ENCODE data around the gene MIB1. TPM values are rescaled to one million over a fixed set of nuclear protein-coding genes. Genes with fewer than 3 reads are reported as not detected.
"Not testable (repeated sequence)": the region's sequence is repeated elsewhere in the genome, so short reads cannot be mapped to it uniquely, and the experiment has no call there.

MIB1 gene
- total RNA-seq, 2 experiments from 2014 or later, result 22.8 to 26.2 TPM

DNA sequence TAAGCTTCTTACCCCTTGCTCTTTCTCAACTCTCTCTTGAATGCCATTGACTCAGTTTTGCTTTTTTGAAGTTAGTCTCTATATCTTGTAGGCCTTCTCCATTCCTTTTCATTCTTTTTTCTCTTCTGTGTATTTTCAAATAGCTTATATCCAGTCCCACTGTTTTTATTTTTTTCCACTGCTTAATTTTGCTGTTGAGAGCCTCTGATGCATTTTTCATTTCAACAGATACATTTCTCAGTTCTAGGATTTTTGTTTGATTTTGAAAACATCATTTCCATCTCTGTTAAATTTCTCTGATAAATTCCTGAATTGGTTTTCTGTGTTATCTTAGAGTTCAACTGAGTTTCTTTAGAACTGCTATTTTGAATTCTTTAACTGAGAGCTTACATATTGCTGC lies 45.9 kb downstream of the MIB1 start:
- H3K27me3 Mint-ChIP-seq (ENCODE audit: low read depth), result no peaks in the 10 kb centered on the region
- DNase-seq, result no peak
- H3K4me3 Mint-ChIP-seq, result no peak overlapping the region
- CTCF ChIA-PET, result no interaction called here
- intact Hi-C loops (cut with micrococcal nuclease), result no loop called here
- no peak overlapping the region for H3K27ac Mint-ChIP-seq
- peaks cover 10% of the 10 kb centered on the region for H3K9me3 Mint-ChIP-seq
- H3K36me3 Mint-ChIP-seq (ENCODE audit: low read depth), result peaks cover 60% of the 10 kb centered on the region
- H3K4me1 Mint-ChIP-seq (ENCODE audit: low read depth), result no peaks in the 10 kb centered on the region

DNA sequence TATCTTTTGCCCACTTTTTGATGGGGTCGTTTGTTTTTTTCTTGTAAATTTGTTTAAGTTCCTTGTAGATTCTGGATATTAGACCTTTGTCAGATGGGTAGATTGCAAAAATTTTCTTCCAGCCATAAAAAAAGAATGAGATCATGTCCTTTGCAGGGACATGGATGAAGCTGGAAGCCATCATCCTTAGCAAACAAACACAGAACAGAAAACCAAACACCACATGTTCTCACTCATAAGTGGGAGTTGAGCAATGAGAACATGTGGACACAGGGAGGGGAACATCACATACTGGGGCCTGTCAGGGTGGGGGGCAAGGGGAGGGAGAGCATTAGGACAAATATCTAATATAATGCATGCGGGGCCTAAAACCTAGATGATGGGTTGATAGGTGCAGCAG lies 55.5 kb downstream of the MIB1 start:
- H3K27me3 Mint-ChIP-seq (ENCODE audit: low read depth); DNase-seq; intact Hi-C loops (cut with micrococcal nuclease); H3K4me3 Mint-ChIP-seq; H3K27ac Mint-ChIP-seq; H3K9me3 Mint-ChIP-seq; CTCF ChIA-PET; H3K36me3 Mint-ChIP-seq (ENCODE audit: low read depth); H3K4me1 Mint-ChIP-seq (ENCODE audit: low read depth): not testable (repeated sequence)

DNA sequence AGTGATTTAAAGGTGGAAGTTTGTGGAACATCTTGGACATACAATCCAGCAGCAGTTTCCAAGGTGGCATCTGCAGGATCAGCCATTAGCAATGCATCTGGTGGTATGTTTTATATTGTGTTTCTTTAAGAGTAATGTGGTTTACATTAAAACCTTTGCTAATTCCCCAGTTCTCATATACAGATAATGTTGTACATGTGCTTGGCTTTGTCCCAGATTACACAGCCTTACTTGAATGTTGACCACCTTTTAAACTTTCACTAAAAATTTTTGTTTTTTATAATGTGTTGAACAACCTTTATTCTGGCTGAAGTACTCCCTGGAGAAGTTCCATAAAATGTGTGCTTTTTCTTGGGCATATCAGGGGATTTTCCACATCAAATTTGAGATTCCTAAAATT lies 57.5 kb downstream of the MIB1 start:
- intact Hi-C loops (cut with micrococcal nuclease), result no loop called here
- Mint-ChIP-seq H3K36me3 (ENCODE audit: low read depth) (peaks cover 4% of the 10 kb centered on the region), H3K27me3 (ENCODE audit: low read depth) (no peaks in the 10 kb centered on the region), H3K4me1 (ENCODE audit: low read depth) (no peaks in the 10 kb centered on the region), H3K27ac (no peak overlapping the region), H3K9me3 (no peaks in the 10 kb centered on the region), H3K4me3 (no peak overlapping the region)
- no peak for DNase-seq
- CTCF ChIA-PET, result no interaction called here

DNA sequence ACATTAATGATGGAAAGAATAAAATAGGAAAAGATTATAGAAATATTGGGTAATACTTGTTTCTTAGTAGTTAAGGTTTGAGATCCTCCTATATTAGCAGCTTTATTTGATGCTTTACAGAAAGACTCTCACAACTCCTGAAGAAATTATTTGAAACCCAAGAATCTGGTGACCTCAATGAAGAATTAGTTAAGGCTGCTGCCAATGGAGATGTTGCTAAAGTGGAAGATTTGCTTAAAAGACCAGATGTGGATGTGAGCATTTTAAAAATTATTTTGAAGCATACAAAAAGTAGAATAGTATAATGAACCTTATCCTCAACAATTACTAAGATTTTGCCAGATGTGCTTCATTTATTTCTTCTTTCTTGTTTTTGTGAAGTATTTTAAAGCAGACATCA lies 59.1 kb downstream of the MIB1 start:
- Mint-ChIP-seq H3K9me3 (no peaks in the 10 kb centered on the region), H3K4me1 (ENCODE audit: low read depth) (no peaks in the 10 kb centered on the region), H3K36me3 (ENCODE audit: low read depth) (peaks cover 8% of the 10 kb centered on the region), H3K4me3 (no peak overlapping the region), H3K27me3 (ENCODE audit: low read depth) (no peaks in the 10 kb centered on the region), H3K27ac (no peak overlapping the region)
- CTCF ChIA-PET, result no interaction called here
- intact Hi-C loops (cut with micrococcal nuclease), result loop anchor here (5.0 kb wide), 1 partner anchor 37 kb away; no protein-coding TSS in a partner anchor
- no peak for DNase-seq

DNA sequence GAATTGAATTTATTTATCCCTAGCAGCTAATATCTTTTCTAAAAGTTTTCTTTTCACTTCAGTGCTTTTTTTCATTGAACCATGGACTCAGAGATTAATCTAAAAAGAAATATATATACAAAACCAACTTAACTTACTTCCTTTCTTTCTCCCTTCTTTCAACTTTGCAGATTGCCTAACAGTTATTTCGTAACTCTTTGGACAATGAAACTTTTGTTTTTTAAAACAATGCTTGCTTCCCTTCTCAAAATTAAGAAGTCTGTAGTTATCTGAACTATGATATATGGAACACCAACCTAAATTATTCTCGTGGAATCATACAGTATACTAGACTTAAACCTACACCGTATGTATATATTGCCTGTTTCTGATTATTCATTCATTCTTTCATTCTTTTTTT lies 62.9 kb downstream of the MIB1 start:
- Mint-ChIP-seq H3K9me3 (no peaks in the 10 kb centered on the region), H3K4me3 (no peak overlapping the region), H3K36me3 (ENCODE audit: low read depth) (peaks cover 11% of the 10 kb centered on the region), H3K27ac (no peak overlapping the region), H3K27me3 (ENCODE audit: low read depth) (no peaks in the 10 kb centered on the region), H3K4me1 (ENCODE audit: low read depth) (no peaks in the 10 kb centered on the region)
- intact Hi-C loops (cut with micrococcal nuclease), result loop anchor here (5.0 kb wide), 1 partner anchor 41 kb away; no protein-coding TSS in a partner anchor
- no peak for DNase-seq
- CTCF ChIA-PET, result no interaction called here

DNA sequence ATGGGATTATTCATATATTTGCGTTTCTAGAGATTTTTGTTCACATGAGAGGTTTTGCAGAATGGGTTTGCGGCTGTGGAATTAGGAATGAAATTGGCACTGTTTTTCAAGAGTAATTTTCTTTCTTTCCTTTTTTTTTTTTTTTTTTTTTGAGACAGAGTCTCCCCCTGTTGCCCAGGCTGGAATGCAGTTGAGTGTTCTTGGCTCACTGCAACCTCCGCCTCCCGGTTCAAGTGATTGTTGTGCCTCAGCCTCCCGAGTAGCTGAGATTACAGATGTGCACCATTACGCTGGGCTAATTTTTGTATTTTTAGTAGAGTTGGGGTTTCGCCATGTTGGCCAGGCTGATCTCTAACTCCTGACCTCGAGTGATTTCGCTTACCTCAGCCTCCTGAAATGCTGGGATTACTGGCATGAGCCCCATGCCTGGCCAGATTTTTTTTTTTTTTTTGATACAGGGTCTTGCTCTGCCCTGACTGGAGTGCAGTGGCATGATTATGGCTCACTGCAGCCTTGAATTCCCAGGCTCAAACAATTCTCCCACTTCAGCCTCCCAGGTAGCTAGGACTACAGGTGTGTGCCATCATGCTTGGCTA lies 65.3 kb downstream of the MIB1 start:
- no peak for DNase-seq
- Mint-ChIP-seq H3K4me1 (ENCODE audit: low read depth) (no peaks in the 10 kb centered on the region), H3K27ac (no peak overlapping the region), H3K36me3 (ENCODE audit: low read depth) (peaks cover 27% of the 10 kb centered on the region), H3K4me3 (no peak overlapping the region), H3K27me3 (ENCODE audit: low read depth) (no peaks in the 10 kb centered on the region), H3K9me3 (peaks cover 3% of the 10 kb centered on the region)
- intact Hi-C loops (cut with micrococcal nuclease), result no loop called here
- CTCF ChIA-PET, result interaction anchor here (0.6 kb wide), 1 partner anchor 565 kb away, joined by 3 read pairs; no protein-coding TSS in a partner anchor

DNA sequence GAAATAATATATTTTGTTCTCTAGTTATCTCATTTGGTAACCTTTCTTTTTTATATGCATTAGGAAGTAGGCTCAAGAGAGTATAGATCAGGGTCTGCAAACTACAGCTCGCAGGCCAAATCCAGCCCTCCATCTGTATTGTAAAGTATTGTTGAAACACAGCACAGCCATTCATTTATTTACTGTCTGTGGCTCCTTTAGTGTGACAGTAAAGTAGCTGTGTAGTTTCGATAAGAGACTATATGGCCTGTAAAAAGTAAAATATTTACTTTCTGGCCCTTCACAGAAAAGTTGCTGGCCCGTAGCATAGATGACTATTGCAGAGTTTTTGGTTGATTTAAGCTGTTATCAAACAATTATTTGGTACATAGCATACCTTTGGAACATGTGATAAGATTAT lies 67.6 kb downstream of the MIB1 start:
- intact Hi-C loops (cut with micrococcal nuclease), result no loop called here
- CTCF ChIA-PET, result no interaction called here

DNA sequence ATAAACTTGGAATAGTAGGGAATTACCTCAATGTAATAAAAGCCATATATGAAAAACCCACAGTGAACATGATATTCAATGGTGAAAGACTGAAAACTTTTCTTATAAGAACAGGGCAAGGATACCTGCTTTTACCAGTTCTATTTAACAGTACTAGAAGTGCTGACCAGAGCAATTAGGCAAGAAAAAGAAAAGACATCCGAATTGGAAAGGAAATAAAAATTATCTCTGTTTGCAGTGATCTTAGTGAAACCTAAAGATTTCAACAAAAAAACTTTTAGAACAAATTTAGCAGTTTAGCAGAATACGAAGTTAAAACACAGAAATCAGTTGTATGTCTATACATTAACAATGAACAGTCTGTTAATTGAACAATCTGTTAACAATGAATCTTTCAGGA lies 69.1 kb downstream of the MIB1 start:
- Mint-ChIP-seq H3K4me3 (no peak overlapping the region), H3K36me3 (ENCODE audit: low read depth) (peaks cover 18% of the 10 kb centered on the region), H3K27ac (no peak overlapping the region), H3K9me3 (peaks cover 3% of the 10 kb centered on the region), H3K4me1 (ENCODE audit: low read depth) (peaks cover 4% of the 10 kb centered on the region), H3K27me3 (ENCODE audit: low read depth) (no peaks in the 10 kb centered on the region)
- DNase-seq, result no peak
- intact Hi-C loops (cut with micrococcal nuclease), result no loop called here
- CTCF ChIA-PET, result no interaction called here

More for the DNA sequence above, 67.6 kb downstream of the MIB1 start:
- Mint-ChIP-seq H3K4me3 (no peak overlapping the region), H3K4me1 (ENCODE audit: low read depth) (peaks cover 4% of the 10 kb centered on the region), H3K9me3 (peaks cover 3% of the 10 kb centered on the region), H3K27me3 (ENCODE audit: low read depth) (no peaks in the 10 kb centered on the region), H3K36me3 (ENCODE audit: low read depth) (peaks cover 22% of the 10 kb centered on the region), H3K27ac (no peak overlapping the region)
- no peak for DNase-seq

DNA sequence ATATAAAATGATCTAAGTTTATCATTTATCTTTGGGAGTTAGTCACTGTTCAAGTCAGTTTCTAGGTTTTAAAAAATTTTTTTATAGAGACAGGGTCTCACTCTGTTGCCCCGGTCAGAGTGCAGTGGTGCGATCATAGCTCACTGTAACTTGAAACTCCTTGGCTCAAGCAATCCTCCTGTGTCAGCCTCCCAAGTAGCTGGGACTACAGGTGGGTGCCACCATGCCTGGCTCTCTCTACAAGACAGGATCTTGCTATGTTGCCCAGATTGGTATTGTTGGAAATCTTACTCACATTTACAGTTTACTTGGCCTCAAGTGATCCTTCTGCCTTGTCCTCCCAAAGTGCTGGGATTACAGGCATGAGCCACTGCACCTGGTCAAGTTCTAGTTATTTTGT lies 74.5 kb downstream of the MIB1 start:
- Mint-ChIP-seq H3K9me3 (no peaks in the 10 kb centered on the region), H3K36me3 (ENCODE audit: low read depth) (peaks cover 18% of the 10 kb centered on the region), H3K27ac (no peak overlapping the region), H3K4me3 (no peak overlapping the region), H3K4me1 (ENCODE audit: low read depth) (peaks cover 4% of the 10 kb centered on the region), H3K27me3 (ENCODE audit: low read depth) (no peaks in the 10 kb centered on the region)
- CTCF ChIA-PET, result no interaction called here
- no peak for DNase-seq
- intact Hi-C loops (cut with micrococcal nuclease), result no loop called here

DNA sequence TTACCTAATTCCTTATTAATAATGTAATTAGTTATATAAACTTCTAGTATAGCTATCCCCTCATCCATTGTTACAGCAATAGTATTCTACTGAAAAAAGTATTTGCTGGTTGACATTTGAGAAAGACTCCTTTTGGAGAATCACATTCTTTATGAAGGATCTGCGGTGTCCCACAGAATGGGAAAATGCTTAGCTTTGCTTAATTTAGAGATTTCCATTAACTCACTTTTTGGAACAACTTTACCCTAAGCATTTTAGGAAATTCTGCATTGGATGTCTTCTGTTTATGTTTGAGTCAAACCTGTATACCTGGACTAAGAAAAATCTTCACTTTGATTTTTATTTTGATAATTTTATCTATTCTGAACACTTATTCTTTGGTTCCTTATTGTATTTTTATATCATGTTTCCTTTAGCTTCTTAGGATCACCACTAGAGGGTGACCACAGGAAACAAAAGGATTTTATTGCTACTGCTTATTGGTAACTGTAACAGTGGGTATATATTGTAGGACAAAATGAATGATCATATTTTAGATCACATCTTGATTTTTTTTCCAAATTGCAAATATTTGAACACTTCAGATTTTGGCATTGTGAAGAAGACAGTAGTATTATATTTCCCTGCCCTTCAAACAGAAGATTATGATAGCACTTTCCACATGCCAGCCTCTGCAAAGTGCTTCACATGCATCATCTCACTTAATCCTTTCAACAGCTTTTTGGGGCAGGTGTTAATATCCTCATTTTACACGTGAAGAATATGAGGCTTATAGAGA lies 79.6 kb downstream of the MIB1 start:
- no peaks in the 10 kb centered on the region for H3K4me1 Mint-ChIP-seq (ENCODE audit: low read depth)
- no peak overlapping the region for H3K27ac Mint-ChIP-seq
- no peaks in the 10 kb centered on the region for H3K27me3 Mint-ChIP-seq (ENCODE audit: low read depth)
- CTCF ChIA-PET, result interaction anchor here (0.6 to 1.5 kb wide), 5 partner anchors 11 to 377 kb away, joined by 3 to 7 read pairs (median 3); no protein-coding TSS in a partner anchor
- H3K9me3 Mint-ChIP-seq, result no peaks in the 10 kb centered on the region
- no peak for DNase-seq
- intact Hi-C loops (cut with micrococcal nuclease), result loop anchor here (5.0 to 10.0 kb wide), 2 partner anchors 78 to 135 kb away; partner anchors contain the start of gene MIB1
- no peak overlapping the region for H3K4me3 Mint-ChIP-seq
- peaks cover 21% of the 10 kb centered on the region for H3K36me3 Mint-ChIP-seq (ENCODE audit: low read depth)

DNA sequence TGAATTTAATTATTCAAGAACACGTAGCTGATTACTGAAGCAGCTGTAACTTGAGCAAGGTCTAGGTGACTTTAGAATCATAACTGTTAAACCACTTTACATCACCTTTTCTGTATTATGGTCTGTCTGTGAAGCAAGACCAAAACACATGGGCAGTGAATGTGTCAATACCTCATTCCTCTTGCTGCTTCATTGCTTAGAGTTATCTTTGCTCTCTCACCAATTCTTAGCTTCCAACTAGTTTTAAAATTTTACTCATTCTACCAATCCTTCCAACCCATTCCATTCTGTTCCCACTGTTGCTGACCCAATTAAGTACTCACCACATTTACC lies 80.2 kb downstream of the MIB1 start:
- DNase-seq, result no peak
- no peaks in the 10 kb centered on the region for H3K4me1 Mint-ChIP-seq (ENCODE audit: low read depth)
- no peaks in the 10 kb centered on the region for H3K27me3 Mint-ChIP-seq (ENCODE audit: low read depth)
- H3K36me3 Mint-ChIP-seq (ENCODE audit: low read depth), result peaks cover 20% of the 10 kb centered on the region
- CTCF ChIA-PET, result interaction anchor here (0.6 to 1.1 kb wide), 4 partner anchors 32 to 376 kb away, joined by 3 to 4 read pairs (median 3); no protein-coding TSS in a partner anchor
- intact Hi-C loops (cut with micrococcal nuclease), result loop anchor here (5.0 to 10.0 kb wide), 2 partner anchors 78 to 134 kb away; partner anchors contain the start of gene MIB1
- H3K9me3 Mint-ChIP-seq, result no peaks in the 10 kb centered on the region
- H3K27ac Mint-ChIP-seq, result no peak overlapping the region
- H3K4me3 Mint-ChIP-seq, result no peak overlapping the region

DNA sequence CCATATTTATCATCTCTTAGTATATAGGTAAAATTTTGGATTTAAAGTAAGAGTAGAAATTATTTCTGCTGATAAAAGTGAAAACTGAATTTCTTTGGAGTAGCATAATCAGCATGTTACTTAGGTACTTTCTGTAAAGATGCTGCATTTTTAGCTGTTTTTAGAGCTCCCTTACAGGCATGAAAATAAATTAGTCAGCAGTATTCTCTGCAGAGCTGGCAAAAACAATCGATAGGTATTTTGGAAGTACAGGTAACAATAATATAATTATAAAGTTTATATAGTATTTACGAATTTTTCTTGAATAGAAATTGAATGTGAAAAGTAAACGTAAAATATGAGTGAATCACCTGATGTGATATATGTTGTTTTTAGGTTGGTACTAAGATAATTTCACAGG lies 83.3 kb downstream of the MIB1 start:
- Mint-ChIP-seq H3K36me3 (ENCODE audit: low read depth) (peaks cover 8% of the 10 kb centered on the region), H3K27me3 (ENCODE audit: low read depth) (no peaks in the 10 kb centered on the region), H3K4me1 (ENCODE audit: low read depth) (no peaks in the 10 kb centered on the region), H3K4me3 (no peak overlapping the region), H3K27ac (no peak overlapping the region), H3K9me3 (no peaks in the 10 kb centered on the region)
- CTCF ChIA-PET, result no interaction called here
- no peak for DNase-seq
- intact Hi-C loops (cut with micrococcal nuclease), result loop anchor here (5.0 to 10.0 kb wide), 2 partner anchors 82 to 131 kb away; partner anchors contain the start of gene MIB1

DNA sequence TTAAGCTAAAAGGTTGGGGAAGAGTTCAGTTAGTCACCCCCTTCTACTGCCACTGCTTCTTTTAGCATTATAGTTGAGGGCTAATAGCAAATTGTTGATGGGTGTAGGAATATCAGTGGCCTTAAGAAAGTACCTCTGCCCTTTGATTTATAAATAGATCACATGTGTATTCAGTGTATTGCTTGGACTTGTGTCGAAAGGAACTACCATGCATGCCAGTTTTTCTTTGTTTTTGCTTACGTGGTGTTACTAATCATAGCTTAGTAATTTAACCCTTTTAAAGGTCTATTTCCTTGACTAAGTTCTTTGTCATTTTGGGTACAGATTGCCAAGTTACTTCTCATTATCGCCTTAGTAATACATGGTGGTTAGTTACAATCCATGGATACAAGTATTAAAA lies 85.6 kb downstream of the MIB1 start:
- H3K9me3 Mint-ChIP-seq, result no peaks in the 10 kb centered on the region
- no peak overlapping the region for H3K27ac Mint-ChIP-seq
- H3K36me3 Mint-ChIP-seq (ENCODE audit: low read depth), result peaks cover 3% of the 10 kb centered on the region
- no peak for DNase-seq
- H3K4me1 Mint-ChIP-seq (ENCODE audit: low read depth), result no peaks in the 10 kb centered on the region
- CTCF ChIA-PET, result no interaction called here
- H3K4me3 Mint-ChIP-seq, result no peak overlapping the region
- no peaks in the 10 kb centered on the region for H3K27me3 Mint-ChIP-seq (ENCODE audit: low read depth)
- intact Hi-C loops (cut with micrococcal nuclease), result loop anchor here (10.0 kb wide), 1 partner anchor 129 kb away; no protein-coding TSS in a partner anchor
